Measurements from ENCODE around the gene CASZ1.

The CASZ1 gene

DNA sequence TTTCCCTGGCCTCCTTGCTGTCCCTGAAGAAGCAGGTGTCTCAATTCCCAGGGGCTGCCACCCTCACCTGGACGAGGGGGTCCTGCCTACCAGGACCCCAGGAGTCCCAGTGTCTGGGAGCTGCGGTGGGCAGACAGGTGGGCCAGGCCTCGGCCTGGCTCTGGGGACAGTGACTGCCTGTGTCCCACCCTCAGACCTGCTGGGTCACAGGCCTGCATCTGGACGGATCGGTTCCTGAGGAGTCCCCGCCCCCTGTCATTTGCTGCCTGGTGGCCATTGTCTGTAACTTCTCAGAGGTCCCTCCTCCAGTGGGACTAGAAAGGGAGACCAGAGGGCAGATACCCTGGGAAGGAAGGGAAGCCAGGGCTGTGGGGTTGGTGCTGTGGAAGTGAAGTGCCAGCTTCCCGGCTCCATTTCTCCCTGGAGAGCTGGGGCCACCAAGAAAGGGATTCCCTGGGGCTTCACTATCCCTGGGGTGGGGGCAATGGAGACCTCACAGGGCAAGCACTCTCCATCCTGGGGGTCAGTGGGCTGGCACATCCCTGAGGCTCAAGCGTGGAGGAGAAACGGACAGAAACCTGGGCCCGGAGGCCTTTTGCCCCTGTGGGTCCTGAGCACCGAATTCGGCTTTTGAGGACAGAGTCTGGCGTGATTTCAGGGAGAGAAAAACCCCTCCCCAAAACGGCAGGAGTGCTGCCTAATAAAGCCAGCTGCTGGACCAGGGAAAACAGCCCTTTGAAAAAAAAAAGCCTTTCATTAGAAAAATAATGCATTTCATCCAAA, 164.4 kb downstream of the CASZ1 start:
- no peak for DNase-seq

DNA sequence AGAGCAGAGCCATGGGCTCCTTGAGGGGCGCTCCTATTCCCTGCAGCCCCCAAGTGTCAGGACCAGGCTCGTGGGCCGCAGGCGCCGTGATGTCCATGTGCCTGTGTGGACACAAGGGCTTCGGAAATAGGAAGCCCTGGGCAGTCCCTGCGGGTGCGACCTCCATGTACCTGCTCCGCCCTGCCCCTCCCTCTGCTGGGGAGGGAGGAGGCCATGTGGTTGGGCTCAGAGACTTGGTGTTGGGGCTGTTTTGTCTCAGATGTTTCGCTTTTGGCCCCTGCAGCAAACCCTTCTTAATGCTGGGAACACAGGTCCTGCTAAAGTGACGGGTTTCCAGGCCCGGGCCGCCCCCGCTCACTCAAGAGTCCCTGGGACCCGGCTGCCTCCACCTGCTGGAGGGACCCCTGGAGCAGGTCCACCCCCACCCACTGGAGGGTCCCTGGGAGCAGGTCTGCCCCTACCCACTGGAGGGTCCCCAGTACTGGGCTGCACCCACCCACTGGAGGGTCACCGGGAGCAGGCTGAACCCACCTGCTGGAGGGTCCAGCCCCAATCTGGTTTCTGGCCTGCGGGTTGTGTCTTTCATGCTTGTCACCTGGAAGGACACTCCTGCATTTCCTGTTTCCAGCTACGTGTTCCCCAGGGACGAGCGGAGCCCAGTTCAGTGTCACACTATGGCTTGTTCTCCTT, 165.2 kb downstream of the CASZ1 start:
- no peak for DNase-seq

DNA sequence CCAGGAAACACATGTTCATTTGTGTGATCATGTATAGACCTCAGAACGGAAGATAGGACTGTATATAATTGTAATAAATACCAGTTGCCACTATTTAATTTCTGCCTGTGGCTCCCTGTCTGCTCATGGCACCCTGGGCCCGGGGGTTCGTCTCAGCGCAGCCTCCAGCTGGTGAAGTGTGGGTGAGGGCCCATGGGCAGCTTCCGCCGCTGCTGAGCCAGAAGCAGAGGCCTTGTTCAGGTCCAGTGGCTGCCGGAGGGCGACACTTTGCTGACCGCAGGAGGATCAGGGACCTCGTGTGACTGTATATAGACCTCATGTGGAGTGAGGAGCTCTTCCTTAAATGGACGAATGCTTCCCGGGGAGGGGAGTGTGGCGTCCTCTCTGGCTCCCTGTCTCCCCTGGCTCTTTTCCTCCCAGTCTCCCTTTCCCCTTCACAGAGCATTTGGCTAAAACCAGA, 165.8 kb downstream of the CASZ1 start:
- DNase-seq: no peak

DNA sequence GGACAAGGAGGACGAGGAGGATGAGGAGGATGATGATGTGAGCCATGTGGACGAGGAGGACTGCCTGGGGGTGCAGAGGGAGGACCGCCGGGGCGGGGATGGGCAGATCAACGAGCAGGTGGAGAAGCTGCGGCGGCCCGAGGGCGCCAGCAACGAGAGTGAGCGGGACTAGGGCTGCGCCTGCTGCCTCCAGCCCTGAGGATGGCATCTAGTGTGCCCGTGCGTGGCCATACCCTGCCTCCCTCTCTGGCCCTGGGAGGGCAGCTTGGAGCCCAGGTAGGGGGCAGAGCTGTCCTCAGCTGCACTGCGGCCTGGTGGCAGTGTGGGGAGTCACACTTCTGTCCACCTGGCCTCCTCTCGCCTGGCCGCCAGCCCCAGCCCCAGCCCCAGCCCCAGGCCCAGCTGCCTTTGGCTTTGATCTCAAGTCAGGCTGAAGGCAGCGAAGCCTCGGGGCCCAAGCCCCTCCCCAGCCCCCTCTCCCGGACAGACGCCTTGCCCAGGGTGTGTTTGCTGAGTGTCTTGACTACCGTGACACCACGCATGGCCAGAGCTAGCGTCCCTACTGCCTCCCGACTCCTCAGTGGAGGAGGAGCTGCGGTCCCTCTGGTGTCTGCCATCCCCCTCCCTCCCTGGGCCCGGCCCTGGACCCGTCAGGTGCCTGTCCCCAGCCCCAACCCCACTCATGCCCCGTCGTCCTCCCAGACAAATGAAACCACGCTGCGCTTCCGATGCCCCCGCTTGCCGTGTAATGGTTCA, 166.5 kb downstream of the CASZ1 start:
- no peak for DNase-seq

DNA sequence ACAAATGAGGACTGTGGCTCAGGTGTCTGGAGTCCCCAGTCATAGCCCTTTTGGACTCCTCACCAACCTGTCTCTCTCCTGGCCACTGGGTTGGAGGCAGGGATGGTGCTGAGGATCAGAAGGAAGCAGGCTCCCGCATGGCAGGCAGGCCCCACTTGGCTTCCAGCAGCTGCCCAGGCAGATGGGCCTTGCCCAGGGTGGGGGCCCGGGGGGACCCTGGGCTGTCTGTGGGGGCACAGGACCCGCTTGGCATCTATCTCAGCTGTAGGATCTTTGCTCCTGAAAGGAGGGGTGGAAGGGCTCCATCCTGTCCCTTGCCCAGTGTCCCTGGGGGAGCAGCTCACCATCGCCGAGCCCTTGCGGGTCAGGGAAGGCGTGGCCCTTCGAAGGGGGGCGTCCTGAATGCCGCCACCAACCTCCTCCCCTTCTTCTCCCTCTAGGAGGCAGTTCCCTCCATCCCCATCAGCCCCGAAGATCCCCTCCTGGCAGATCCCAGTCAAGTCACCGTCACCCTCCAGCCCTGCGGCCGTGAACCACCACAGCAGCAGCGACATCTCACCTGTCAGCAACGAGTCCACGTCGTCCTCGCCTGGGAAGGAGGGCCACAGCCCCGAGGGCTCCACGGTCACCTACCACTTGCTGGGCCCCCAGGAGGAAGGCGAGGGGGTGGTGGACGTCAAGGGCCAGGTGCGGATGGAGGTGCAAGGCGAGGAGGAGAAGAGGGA, 167.2 kb downstream of the CASZ1 start:
- no peak for DNase-seq

DNA sequence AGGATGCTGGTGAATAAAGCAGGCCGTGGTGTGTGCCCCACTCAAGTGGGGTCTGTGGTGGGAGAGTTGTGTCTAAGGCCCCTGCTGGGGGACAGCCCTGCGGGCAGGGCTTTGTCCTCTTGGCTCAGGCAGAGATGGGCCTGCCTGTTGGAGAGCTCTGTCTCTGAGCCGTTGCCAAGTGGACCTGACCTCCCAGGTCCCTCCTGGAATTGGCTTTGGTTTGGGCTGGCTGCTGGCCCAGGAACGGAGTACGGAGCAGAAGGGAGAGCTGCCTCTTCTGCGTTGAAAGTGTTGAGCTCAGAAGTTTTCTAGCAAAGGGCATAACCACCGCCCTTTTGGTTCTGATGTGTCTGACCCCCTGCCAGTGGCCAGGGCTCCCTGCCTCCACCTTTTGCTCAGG, 167.8 kb downstream of the CASZ1 start:
- DNase-seq: no peak

DNA sequence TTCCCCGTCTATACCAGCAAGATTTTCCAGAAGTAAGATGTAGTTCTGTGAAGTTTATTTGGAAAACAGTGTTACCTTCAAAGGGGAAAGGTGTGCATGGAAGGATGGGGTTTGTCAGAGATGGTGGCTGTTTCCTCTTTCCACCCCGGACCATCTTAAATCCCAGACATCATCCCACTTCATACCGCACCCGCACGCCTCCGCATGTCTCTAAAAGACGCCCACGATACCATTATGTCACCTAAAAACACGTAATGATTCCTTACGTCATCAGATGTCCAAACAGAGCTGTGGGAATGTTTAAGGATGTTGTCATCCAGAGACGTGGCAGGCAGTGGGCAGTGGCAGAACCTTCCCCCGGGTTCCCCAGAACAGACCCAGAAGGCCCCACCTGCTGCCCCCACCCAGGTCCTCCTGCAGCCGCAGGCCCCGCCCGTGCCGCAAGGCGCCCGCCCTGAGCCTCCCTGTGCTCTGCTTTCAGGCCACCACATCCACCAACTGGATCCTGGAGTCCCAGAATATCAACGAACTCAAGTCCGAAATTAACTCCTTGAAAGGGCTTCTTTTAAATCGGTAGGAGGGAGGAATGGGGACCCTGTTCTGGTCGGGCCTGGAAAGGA, 169.5 kb downstream of the CASZ1 start:
- no peak for DNase-seq

DNA sequence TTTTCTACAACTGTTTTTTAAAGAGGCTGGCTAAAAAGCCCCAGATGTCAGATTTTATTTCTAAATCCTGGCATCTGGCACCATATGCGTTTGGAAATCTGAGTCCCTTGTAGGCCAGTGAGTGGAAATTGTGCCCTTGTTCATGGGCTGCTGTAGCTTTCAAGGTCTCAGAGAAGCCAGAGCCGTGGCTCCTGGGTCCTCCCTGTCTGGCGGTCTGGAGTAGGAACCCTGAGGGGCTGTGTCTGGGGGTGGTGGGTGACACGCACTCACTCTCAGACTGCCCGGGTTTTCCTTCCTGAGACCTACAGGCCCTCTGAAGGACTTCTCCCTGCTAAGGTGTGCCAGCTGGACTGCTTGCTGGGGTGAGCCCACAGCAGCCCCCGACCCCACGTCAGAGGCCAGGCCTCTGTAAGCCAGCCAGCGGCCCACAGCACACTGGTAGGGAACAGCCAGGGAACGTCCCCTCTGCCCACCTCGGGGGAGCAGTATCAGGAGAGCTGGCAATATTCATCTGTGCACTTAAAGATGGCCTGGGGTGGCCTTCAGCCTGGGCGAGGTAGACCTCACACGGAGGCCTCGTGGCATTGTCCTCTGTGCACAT, 170.2 kb downstream of the CASZ1 start:
- DNase-seq: no peak

DNA sequence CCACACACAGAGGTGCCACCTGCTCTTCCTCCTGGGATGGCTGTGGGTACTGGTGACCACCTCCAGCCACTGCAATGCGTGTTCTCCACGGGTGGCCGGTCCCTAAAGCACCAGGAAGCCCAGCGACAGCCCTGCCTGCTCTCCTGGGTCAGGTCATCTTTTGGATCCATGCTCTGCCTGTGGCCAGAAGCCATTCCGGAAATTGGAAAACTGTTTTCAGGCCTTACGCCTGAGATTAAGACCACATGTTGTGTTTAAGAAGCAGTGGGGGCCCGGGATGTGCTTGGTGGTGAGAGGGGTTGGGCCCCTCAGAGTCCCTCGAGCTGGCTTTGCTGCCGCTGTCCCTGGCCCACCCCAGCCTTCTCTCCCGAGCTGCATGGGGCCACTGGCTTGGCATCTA, 170.9 kb downstream of the CASZ1 start:
- no peak for DNase-seq

DNA sequence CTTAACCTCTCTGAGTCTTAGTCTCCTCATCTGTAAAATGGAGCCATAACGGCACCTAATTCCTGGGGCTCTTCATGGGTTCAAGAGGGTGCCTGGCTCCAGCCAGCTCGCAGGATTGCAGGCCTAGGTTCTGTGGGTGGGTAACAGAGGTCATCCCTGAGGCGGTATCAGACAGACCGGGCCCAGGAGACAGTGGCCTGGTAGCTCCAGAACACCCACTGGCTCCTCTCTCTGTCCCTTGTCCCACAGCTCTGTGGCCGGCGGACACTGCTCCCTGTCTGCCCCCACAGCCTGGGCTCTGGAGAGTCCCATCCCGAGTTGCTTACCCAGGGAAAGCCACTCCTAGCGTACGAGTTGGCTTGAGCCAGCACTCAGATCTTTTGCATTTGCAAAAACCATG, 171.4 kb downstream of the CASZ1 start:
- DNase-seq: no peak

DNA sequence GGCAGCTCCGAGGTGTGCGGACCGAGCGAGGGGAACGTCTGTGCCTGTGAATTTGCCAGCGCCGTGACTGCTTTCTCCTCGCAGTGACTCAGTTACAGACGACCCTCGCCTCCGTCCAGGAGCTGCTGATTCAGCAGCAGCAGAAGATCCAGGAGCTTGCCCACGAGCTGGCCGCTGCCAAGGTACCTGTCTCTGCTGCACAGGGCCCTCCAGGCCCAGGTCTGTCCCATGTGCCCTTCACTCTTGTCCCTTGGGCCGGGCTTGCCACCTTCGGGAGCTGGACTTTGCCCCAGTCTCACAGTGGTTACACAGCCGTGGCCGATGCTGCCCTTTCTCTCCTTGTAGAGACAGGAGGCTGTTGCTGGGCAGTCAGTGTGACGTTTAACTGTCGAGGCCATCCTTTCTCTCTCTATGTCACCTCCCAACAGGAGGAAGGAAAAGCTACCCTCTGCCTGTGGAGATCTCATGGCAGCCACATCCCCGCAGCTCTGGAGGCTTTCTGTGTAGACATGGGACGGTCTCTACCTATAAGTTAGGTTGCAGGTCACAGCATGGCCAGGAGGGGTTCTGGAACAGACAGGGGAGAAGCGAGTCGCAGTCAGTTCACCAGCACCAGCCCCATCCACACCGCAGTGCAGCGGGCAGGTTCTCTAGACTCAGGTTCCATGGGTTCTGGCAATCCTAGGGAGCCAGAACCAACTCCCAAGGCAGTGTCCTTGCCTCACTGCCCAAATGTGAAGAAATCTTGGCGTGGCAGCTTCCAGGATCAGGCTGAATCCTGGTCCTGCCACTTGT, 172.0 kb downstream of the CASZ1 start:
- DNase-seq: no peak

DNA sequence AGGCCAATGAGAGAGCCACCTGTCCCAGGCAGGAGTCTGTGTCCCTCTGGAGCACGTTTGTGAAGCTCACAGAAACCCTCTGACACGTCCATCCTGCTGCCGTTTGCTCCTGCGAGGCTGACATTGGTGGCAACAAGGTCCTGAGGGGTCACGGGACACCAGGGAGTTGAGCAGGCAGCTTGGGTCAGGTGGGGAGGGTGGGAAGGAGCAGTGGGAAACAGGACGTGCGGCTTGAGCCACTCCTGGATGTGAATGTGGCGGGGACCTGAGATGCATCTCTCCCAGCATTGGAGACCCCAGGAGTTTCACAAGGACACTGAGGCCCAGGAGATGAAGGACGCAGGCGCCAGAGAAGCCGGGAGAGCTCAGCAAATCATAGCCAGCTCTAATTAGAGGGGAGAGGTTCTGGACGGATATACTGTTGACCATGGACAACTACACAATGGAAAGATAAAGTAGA, 172.7 kb downstream of the CASZ1 start:
- DNase-seq: no peak

DNA sequence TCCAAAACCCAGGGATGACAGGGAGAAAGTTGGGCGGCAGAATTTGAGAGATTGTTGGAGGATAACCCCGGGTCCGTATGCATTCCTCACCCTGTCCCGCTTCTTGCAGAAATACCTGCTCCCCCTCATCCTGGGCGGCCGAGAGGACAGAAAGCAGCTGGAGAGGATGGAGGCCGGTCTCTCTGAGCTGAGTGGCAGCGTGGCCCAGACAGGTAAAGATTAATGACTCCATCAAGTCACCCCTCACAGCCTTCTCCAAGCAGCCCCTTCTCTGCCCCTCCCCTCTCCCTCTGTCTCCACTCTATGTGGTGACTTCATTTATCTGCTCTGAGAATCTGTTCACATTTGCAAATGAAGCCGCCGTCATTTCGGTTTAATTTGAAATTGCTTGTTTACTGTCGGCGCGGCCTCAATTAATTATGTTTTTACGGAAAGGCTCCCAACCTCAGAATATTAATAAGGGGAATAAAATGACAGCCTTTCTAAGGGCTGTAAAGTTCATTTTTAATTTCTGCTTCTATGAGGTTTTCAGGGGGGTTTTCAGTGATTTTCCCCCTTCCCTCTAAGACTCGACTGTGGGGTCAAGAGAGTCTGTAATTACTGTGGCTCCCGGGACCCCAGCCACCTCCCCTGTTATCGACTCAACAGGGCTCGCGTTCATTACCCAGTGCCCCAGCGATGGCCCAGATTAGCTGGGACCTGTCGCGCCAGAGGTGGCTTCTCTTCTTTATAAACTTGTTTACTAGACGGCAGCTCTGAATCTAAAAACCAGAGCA, 173.3 kb downstream of the CASZ1 start:
- DNase-seq: no peak

DNA sequence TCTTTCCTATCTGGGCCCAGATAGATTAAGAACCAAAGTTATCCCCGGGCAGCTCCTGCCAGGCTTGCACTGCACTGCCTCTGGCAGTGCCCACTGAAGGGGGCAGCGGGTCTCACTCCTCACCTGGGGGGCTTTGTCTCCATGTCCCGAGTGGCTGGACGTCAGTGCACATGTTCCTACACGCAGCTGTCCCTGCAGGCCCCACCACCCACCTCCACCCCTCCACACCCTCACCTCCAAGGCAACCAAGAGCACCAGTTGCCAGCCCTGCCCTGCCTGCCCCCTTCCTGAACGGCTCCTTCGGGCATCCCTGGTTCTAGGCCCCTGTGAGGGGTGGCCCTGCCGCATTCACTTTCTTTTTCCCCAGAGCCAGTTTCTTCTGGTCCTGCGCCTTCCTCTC, 174.5 kb downstream of the CASZ1 start:
- DNase-seq: no peak

DNA sequence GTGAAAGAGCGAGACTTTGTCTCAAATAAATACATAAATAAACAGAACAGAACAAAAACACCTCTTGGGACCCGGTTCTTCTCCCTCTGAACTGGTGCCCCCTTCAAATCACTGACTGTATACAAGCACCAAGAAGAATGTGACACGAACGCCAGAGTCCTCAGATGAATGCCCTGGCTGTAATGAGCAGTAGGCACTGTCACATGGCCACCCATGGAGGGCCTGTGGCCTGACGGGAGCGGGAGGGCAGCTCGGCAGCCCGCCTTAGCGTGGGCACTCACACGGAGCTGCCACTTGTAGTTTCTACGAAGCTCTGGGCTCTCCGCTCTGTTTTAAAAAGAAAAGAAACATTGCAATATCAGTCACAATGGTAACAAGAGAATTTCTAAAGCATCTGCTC, 175.7 kb downstream of the CASZ1 start:
- no peak for DNase-seq

DNA sequence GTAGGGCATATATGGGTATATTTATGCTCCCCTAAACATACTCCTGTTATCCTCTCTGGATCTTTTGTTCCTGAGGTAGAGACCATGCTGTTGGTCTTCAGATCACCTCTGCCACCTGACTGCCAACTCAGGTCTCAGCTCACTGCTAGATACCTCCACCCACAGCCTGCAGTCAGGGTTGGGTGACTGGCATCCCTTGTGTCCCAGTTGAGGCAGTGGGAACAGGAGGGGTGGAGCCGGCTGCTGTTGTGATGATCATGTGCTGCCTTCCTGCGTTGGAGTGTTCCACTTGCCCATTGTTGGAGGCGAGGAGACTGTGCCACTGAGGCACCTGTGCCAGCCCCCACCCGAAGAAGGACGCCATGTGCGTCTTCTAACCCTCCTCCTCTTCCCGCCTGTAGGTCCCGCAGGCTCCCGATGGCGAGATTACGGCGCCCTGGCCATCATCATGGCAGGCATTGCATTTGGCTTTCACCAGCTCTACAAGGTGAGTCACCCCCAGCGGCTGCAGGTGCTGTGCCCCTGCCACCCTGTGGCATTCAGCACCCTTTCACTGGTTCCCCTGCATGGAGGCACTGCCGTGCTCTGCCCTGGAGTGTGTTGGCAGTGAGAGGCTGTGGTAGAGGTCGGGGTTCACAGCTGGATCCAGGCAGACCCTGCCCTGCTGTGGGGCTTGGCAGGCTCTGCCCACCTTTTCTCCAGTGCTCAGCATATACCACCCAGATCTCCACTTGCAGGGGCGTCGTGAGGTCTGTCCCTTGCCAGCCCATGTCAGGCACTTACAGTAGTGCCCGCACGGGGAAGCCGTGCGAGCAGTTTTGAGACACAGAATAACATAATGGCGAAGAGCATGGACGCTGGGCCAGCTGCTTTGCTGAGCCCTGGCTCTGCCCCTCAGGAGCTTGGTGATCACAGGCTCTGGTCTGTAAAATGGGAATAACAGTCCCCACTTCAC, 178.2 kb downstream of the CASZ1 start:
- no peak for DNase-seq

DNA sequence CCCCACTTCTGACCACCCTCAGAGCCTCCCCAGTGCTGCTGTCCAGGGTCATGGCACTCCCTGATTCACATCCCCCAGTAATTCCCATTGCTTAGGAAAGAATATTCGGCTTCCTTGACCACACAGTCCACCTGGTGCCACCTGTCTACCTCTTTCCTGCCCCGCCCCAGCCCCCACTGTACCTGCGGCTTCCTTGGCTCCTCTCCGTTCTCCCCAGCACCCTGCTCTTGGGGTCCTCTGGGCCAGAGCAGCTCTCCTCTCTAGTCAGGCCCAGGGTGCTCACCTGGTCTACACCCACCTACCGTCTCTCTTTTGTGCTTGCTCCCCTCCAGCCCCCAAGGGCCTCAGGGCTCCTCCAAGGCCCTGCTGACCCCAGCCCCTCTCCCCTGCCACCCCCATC, 179.1 kb downstream of the CASZ1 start:
- DNase-seq: no peak

DNA sequence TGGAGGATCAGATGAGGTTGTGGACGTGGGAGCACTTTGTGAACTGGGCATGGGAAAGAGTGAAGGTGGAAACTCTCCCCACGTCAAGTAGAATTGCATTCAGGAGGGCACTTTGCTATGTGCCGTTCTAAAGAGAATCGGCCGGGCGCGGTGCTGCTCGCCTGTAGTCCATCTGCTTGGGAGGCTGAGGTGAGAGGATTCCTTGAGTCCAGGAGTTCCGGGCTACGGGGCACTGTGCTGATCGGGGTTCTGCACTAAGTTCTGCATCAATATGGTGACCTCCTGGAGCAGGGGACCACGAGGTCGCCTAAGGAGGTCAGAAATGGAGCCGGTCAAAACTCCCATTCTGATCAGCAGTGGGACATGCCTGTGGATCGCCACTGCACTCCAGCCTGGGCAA, 179.8 kb downstream of the CASZ1 start:
- no peak for DNase-seq

Data from stimulated activated CD8-positive, alpha-beta memory T cell treated with anti-CD3 and anti-CD28 coated beads, Interleukin-4, amount 100 ng/mL, for 48 hours (primary cell).